Adipocyte (in vitro differentiated cells): ENCODE results near the gene PDE3A.

Source experiments
- DNase-seq: peaks from one replicate; pipeline ENCODE4 v3.0.0-alpha.2; 2015; ENCODE audit warnings: low read depth
- H3K27me3 ChIP-seq: replicated peaks from 2 replicates; pipeline ENCODE4 v1.7.0; 2013; ENCODE audit warnings: mild to moderate bottlenecking, low read length, moderate library complexity; ENCODE audit not compliant: control insufficient read depth, insufficient read depth
- H3K36me3 ChIP-seq: 2 replicates; pipeline ENCODE4 v1.7.0; 2013; ENCODE audit warnings: low read length, mild to moderate bottlenecking, moderate library complexity; ENCODE audit not compliant: control insufficient read depth, insufficient read depth, severe bottlenecking
- H3K4me1 ChIP-seq: 2 replicates; pipeline ENCODE4 v1.7.0; 2013; ENCODE audit warnings: mild to moderate bottlenecking, low read length, moderate library complexity; ENCODE audit not compliant: control insufficient read depth, insufficient read depth
- H3K4me3 ChIP-seq: 2 replicates; pipeline ENCODE4 v1.7.0; 2013; ENCODE audit warnings: mild to moderate bottlenecking, low read length, moderate library complexity
- H3K9ac ChIP-seq: 2 replicates; pipeline ENCODE4 v1.7.0; 2013; ENCODE audit warnings: mild to moderate bottlenecking, low read length, moderate library complexity
- H3K9me3 ChIP-seq: 2 replicates; pipeline ENCODE4 v1.7.0; 2013; ENCODE audit warnings: mild to moderate bottlenecking, low read length, moderate library complexity; ENCODE audit not compliant: control insufficient read depth

The PDE3A gene

GRCh38 chr12:20361416-20361815, 6.9 kb upstream of the PDE3A start:
- Histone ChIP-seq H3K4me1 (peaks cover 7% of the 10 kb centered on the region), H3K27me3 (no peaks in the 10 kb centered on the region)
- DNase-seq = no peak

GRCh38 chr12:20364501-20364900, 3.8 kb upstream of the PDE3A start:
- no peaks in the 10 kb centered on the region for H3K36me3 ChIP-seq
- H3K4me1 ChIP-seq = peaks cover 6% of the 10 kb centered on the region
- H3K9ac ChIP-seq = no peak overlapping the region
- DNase-seq = no peak
- H3K4me3 ChIP-seq = no peak overlapping the region
- H3K27me3 ChIP-seq = no peaks in the 10 kb centered on the region
- H3K9me3 ChIP-seq = no peaks in the 10 kb centered on the region

More at GRCh38 chr12:20361416-20361815, 6.9 kb upstream of the PDE3A start:
- Histone ChIP-seq H3K9me3 (no peaks in the 10 kb centered on the region), H3K9ac (no peak overlapping the region), H3K36me3 (no peaks in the 10 kb centered on the region), H3K4me3 (no peak overlapping the region)

GRCh38 chr12:20366776-20367409, 1.4 kb upstream of the PDE3A start:
- DNase-seq = peak; percentile 16

GRCh38 chr12:20367583-20368113, 689 bp upstream of the PDE3A start:
- DNase-seq = no peak
- H3K9me3 ChIP-seq = no peaks in the 10 kb centered on the region
- H3K4me1 ChIP-seq = peaks cover 19% of the 10 kb centered on the region
- peak overlapping the region; percentile 92 for H3K9ac ChIP-seq
- no peaks in the 10 kb centered on the region for H3K27me3 ChIP-seq
- H3K4me3 ChIP-seq = peak overlapping the region; percentile 96
- no peaks in the 10 kb centered on the region for H3K36me3 ChIP-seq

More at GRCh38 chr12:20366776-20367409, 1.4 kb upstream of the PDE3A start:
- Histone ChIP-seq H3K4me1 (peaks cover 14% of the 10 kb centered on the region), H3K4me3 (no peak overlapping the region), H3K9ac (no peak overlapping the region), H3K36me3 (no peaks in the 10 kb centered on the region), H3K27me3 (no peaks in the 10 kb centered on the region), H3K9me3 (no peaks in the 10 kb centered on the region)

DNA sequence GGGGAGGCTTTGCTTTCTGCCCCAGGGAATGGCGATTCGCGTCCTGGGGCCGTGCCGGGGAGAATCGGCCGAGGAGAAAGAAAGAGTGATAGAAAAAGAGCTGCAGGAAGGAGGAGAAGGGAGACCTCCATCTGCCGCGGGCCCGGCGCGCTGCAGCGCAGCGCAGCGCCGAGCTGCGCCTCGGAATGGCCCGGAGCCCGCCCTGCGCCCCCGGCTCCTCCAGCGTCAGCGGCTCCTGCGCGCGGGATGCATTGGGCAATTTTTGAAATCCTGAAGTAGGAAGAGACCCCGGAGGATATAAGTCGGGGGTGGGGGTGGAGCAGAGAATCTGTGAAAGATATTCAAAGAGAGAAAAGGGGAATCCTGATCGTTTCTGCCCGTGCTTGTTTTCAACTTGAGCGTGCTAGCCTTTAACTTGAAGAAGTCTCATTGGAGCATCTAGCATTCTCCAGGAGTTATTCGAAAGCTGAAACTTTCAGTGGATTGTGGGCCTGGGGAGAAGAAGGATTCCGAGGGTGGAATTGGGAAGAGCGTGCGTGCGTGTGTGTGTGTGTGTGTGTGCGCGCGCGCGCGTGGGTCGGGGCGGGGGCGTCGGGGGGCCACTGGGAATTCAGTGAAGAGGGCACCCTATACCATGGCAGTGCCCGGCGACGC, 441 bp downstream of the PDE3A start:
- DNase-seq = peak; percentile 82
- Histone ChIP-seq H3K9ac (peak overlapping the region; percentile 92), H3K9me3 (no peaks in the 10 kb centered on the region), H3K4me1 (peaks cover 21% of the 10 kb centered on the region), H3K27me3 (no peaks in the 10 kb centered on the region), H3K4me3 (peak overlapping the region; percentile 96), H3K36me3 (no peaks in the 10 kb centered on the region)

- DNase-seq = peak; percentile 80
- H3K9ac ChIP-seq = peak overlapping the region; percentile 92
- H3K4me3 ChIP-seq = peak overlapping the region; percentile 96
- no peaks in the 10 kb centered on the region for H3K36me3 ChIP-seq
- peaks cover 21% of the 10 kb centered on the region for H3K4me1 ChIP-seq
- H3K9me3 ChIP-seq = no peaks in the 10 kb centered on the region
- no peaks in the 10 kb centered on the region for H3K27me3 ChIP-seq
Observed at GRCh38 chr12:20369305-20370013, 1.1 kb downstream of the PDE3A start.

GRCh38 chr12:20370014-20370386, 1.7 kb downstream of the PDE3A start:
- DNase-seq = peak; percentile 51
- Histone ChIP-seq H3K27me3 (no peaks in the 10 kb centered on the region), H3K4me3 (peak overlapping the region; percentile 96), H3K4me1 (peaks cover 21% of the 10 kb centered on the region), H3K9me3 (no peaks in the 10 kb centered on the region), H3K9ac (peak overlapping the region; percentile 92), H3K36me3 (no peaks in the 10 kb centered on the region)

GRCh38 chr12:20370866-20371519, 2.7 kb downstream of the PDE3A start:
- no peaks in the 10 kb centered on the region for H3K9me3 ChIP-seq
- DNase-seq = peak; percentile 15
- H3K36me3 ChIP-seq = no peaks in the 10 kb centered on the region
- H3K4me1 ChIP-seq = peaks cover 21% of the 10 kb centered on the region
- no peak overlapping the region for H3K9ac ChIP-seq
- H3K27me3 ChIP-seq = no peaks in the 10 kb centered on the region
- peak overlapping the region; percentile 96 for H3K4me3 ChIP-seq

GRCh38 chr12:20372326-20373096, 4.2 kb downstream of the PDE3A start:
- DNase-seq = no peak
- H3K9ac ChIP-seq = no peak overlapping the region
- H3K4me3 ChIP-seq = no peak overlapping the region

DNA sequence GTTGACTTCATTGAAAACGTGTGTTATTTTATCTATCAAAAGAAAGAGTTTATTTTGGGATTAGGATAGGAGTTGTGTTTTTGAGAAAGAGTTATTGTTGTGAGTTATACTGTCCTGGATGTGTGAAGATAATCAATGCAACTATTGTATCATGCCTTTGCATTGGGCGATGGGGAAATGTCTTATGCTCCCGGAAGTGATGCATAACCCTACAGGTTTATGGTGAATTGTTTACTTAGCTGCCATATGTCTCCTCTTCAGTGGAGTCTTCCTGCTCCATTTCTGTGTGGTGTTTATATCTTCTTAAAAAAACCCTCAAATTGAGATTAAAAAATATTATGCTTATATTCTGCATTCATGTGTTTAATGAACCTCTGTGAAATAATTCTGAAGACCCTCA, 6.5 kb downstream of the PDE3A start:
- H3K4me1 ChIP-seq = peaks cover 15% of the 10 kb centered on the region
- no peak overlapping the region for H3K4me3 ChIP-seq
- no peaks in the 10 kb centered on the region for H3K9me3 ChIP-seq
- H3K36me3 ChIP-seq = no peaks in the 10 kb centered on the region
- no peak for DNase-seq
- no peak overlapping the region for H3K9ac ChIP-seq
- H3K27me3 ChIP-seq = no peaks in the 10 kb centered on the region

More at GRCh38 chr12:20372326-20373096, 4.2 kb downstream of the PDE3A start:
- H3K36me3 ChIP-seq = no peaks in the 10 kb centered on the region
- H3K9me3 ChIP-seq = no peaks in the 10 kb centered on the region
- H3K4me1 ChIP-seq = peaks cover 18% of the 10 kb centered on the region
- H3K27me3 ChIP-seq = no peaks in the 10 kb centered on the region
